Measurements from ENCODE around the gene KRTAP4-7.

DNA sequence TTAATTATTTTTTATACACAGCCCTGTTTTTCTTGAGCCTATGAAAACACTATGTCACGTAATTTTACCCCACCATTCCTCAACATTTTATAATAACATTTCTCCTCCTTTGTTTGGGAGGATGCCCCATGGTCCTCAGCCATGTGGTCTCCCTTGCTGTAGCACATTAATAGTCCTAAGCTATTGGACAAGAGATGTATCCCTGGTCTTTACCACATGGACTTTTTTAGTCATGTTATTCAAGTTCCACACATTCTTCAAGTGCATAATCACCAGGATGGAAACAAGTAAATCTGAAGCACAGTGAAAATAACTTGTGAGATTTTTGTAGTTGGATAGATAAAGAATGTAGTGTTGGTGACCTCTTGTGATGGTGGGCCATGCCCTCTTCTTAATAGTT lies 22.0 kb upstream of the KRTAP4-7 start:
- TF ChIP-seq, protein P1, sequence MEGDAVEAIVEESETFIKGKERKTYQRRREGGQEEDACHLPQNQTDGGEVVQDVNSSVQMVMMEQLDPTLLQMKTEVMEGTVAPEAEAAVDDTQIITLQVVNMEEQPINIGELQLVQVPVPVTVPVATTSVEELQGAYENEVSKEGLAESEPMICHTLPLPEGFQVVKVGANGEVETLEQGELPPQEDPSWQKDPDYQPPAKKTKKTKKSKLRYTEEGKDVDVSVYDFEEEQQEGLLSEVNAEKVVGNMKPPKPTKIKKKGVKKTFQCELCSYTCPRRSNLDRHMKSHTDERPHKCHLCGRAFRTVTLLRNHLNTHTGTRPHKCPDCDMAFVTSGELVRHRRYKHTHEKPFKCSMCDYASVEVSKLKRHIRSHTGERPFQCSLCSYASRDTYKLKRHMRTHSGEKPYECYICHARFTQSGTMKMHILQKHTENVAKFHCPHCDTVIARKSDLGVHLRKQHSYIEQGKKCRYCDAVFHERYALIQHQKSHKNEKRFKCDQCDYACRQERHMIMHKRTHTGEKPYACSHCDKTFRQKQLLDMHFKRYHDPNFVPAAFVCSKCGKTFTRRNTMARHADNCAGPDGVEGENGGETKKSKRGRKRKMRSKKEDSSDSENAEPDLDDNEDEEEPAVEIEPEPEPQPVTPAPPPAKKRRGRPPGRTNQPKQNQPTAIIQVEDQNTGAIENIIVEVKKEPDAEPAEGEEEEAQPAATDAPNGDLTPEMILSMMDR (IDR thresholded peaks at IDR 0.05) = no peak
- TF ChIP-seq POLR2A (IDR thresholded peaks at IDR 0.05) = no peak

All from lower leg skin (tissue), 3 donors.